HEK293 (cell line): ENCODE measurements around the gene DNAL4.

Experiments
- CTCF ChIA-PET: fragments of 350-600 bp; formaldehyde crosslinking; extraction: SDS; loops from one replicate; lab custom pipeline; 2021; ENCODE audit warnings: antibody characterized with exemption; lab: Yijun Ruan, JAX
- POLR2A ChIA-PET: fragments of 300-600 bp; formaldehyde crosslinking; extraction: SDS; loops from one replicate; lab custom pipeline; 2020; ENCODE audit warnings: antibody characterized with exemption, inconsistent platforms; lab: Yijun Ruan, JAX
- H3K27ac ChIP-seq: fragments of 200-500 bp; sonication (Bioruptor generic); 2 replicates; pipeline ENCODE4 v1.5.1; 2014; ENCODE audit warnings: low read depth, low read length, control low read depth, inconsistent platforms; ENCODE audit errors: extremely low read depth
- H3K36me3 ChIP-seq, 2 experiments: fragments of 200-500 bp in 1 of 2; sonication (Bioruptor generic) in 1 of 2; 1 replicate in 1 of 2; 2 replicates in 1 of 2; pipeline ENCODE4 v1.5.1; 2014 to 2017; ENCODE audit warnings: inconsistent platforms in 2 of 2, low read length in 2 of 2; ENCODE audit not compliant: control insufficient read depth in 2 of 2, insufficient read depth in 1 of 2
- H3K4me1 ChIP-seq: fragments of 200-500 bp; sonication (Bioruptor generic); 2 replicates; pipeline ENCODE4 v1.5.1; 2014; ENCODE audit warnings: mild to moderate bottlenecking, low read length, inconsistent platforms; ENCODE audit not compliant: control insufficient read depth, insufficient read depth
- H3K4me3 ChIP-seq: 2 replicates; pipeline ENCODE4 v1.5.1; 2011; ENCODE audit warnings: low read depth, mild to moderate bottlenecking, control low read depth, low read length, moderate library complexity
- H3K9me3 ChIP-seq: fragments of 200-500 bp; sonication (Bioruptor generic); 2 replicates; pipeline ENCODE4 v1.5.1; 2014; ENCODE audit warnings: low read depth, low read length, inconsistent platforms; ENCODE audit not compliant: control insufficient read depth, insufficient read depth
- FEZF1 ChIP-seq: fragments of 450-650 bp; formaldehyde crosslinking; IDR thresholded peaks from 2 replicates; pipeline ENCODE4 v1.5.1; 2016; ENCODE audit warnings: missing biosample characterization, missing genetic modification characterization
- KLF7 ChIP-seq: fragments of 450-650 bp; formaldehyde crosslinking; IDR thresholded peaks from 2 replicates; pipeline ENCODE4 v1.5.1; 2016; ENCODE audit warnings: missing biosample characterization, missing genetic modification characterization, borderline replicate concordance
- PBX3 ChIP-seq: sonication (generic); formaldehyde crosslinking; IDR thresholded peaks from 2 replicates; pipeline ENCODE4 v1.8.1; 2022; ENCODE audit warnings: mild to moderate bottlenecking, moderate library complexity, missing genetic modification reagents
- SCRT2 ChIP-seq: fragments of 450-650 bp; formaldehyde crosslinking; IDR thresholded peaks from 2 replicates; pipeline ENCODE4 v1.5.1; 2016; ENCODE audit warnings: missing biosample characterization, missing genetic modification characterization
- TCF7L2 ChIP-seq: IDR thresholded peaks from 2 replicates; pipeline ENCODE4 v1.6.1; 2011; ENCODE audit warnings: low read depth, mild to moderate bottlenecking, inconsistent platforms, low read length, moderate library complexity, borderline replicate concordance
- ZBTB1 ChIP-seq: fragments of 450-650 bp; formaldehyde crosslinking; IDR thresholded peaks from 2 replicates; pipeline ENCODE4 v1.5.1; 2016; ENCODE audit warnings: missing biosample characterization, missing genetic modification characterization
- ZNF157 ChIP-seq: fragments of 450-650 bp; formaldehyde crosslinking; IDR thresholded peaks from 2 replicates; pipeline ENCODE4 v1.5.1; 2016; ENCODE audit warnings: missing biosample characterization, missing genetic modification characterization
- ZNF2 ChIP-seq: fragments of 450-650 bp; formaldehyde crosslinking; IDR thresholded peaks from 2 replicates; pipeline ENCODE4 v1.5.1; 2016; ENCODE audit warnings: missing biosample characterization, missing genetic modification characterization
- ZNF280C ChIP-seq: fragments of 450-650 bp; formaldehyde crosslinking; IDR thresholded peaks from 2 replicates; pipeline ENCODE4 v1.5.1; 2016; ENCODE audit warnings: missing biosample characterization, missing genetic modification characterization
- ZNF518A ChIP-seq: fragments of 450-650 bp; formaldehyde crosslinking; conservative IDR thresholded peaks from 2 replicates; pipeline ENCODE4 v1.5.1; 2016; ENCODE audit warnings: low read depth, missing biosample characterization, missing genetic modification characterization
- ZNF529 ChIP-seq: fragments of 450-650 bp; formaldehyde crosslinking; IDR thresholded peaks from 2 replicates; pipeline ENCODE4 v1.5.1; 2017; ENCODE audit warnings: missing genetic modification characterization, missing biosample characterization; ENCODE audit not compliant: insufficient replicate concordance
- ZNF639 ChIP-seq: fragments of 450-650 bp; formaldehyde crosslinking; IDR thresholded peaks from 2 replicates; pipeline ENCODE4 v1.5.1; 2016; ENCODE audit warnings: missing biosample characterization, missing genetic modification characterization
- ZNF645 ChIP-seq: fragments of 450-650 bp; formaldehyde crosslinking; IDR thresholded peaks from 2 replicates; pipeline ENCODE4; 2016; ENCODE audit warnings: missing biosample characterization, missing genetic modification characterization
- ZNF658 ChIP-seq: fragments of 450-650 bp; formaldehyde crosslinking; IDR thresholded peaks from 2 replicates; pipeline ENCODE4; 2016; ENCODE audit warnings: missing biosample characterization, missing genetic modification characterization
- ZSCAN23 ChIP-seq: fragments of 450-650 bp; formaldehyde crosslinking; IDR thresholded peaks from 2 replicates; pipeline ENCODE4 v1.5.1; 2016; ENCODE audit warnings: missing biosample characterization, missing genetic modification characterization
- ZSCAN5A ChIP-seq: fragments of 450-650 bp; formaldehyde crosslinking; IDR thresholded peaks from 2 replicates; pipeline ENCODE4 v1.5.1; 2016; ENCODE audit warnings: missing biosample characterization, missing genetic modification characterization

Gene DNAL4

GRCh38 chr22:38828191-38828590 lies 34.2 kb upstream of the DNAL4 start:
- Histone ChIP-seq H3K4me1 (no peaks in the 10 kb centered on the region), H3K27ac (no peak overlapping the region), H3K4me3 (no peak overlapping the region), H3K9me3 (no peaks in the 10 kb centered on the region), H3K36me3 (no peaks in the 10 kb centered on the region)
- CTCF ChIA-PET, result no interaction called here
- POLR2A ChIA-PET, result interaction anchor here (0.6 kb wide), 1 partner anchor 425 kb away, joined by 3 read pairs; no protein-coding TSS in a partner anchor
- TF ChIP-seq ZNF157 (no peak), ZNF529 (tag by site-specific recombination) (no peak), ZNF639 (tag by site-specific recombination) (no peak), SCRT2 (no peak), KLF7 (tag by site-specific recombination) (no peak), ZNF518A (tag by site-specific recombination) (no peak), ZSCAN5A (tag by site-specific recombination) (no peak), PBX3 (CRISPR knock-in tag) (no peak), TCF7L2 (no peak)

GRCh38 chr22:38827510-38827909 lies 33.6 kb upstream of the DNAL4 start:
- Histone ChIP-seq H3K4me3 (no peak overlapping the region), H3K9me3 (no peaks in the 10 kb centered on the region), H3K4me1 (no peaks in the 10 kb centered on the region), H3K36me3 (no peaks in the 10 kb centered on the region), H3K27ac (no peak overlapping the region)
- TF ChIP-seq ZNF658 (no peak), ZSCAN23 (no peak), ZBTB1 (tag by site-specific recombination) (no peak), ZNF2 (tag by site-specific recombination) (no peak), ZNF518A (tag by site-specific recombination) (no peak), ZNF645 (tag by site-specific recombination) (no peak), FEZF1 (tag by site-specific recombination) (no peak), ZNF280C (no peak)
- ChIA-PET POLR2A (no interaction called here), CTCF (no interaction called here)
